ENCODE data around the gene LRRC74B.
"Not testable (repeated sequence)": the region's sequence is repeated elsewhere in the genome, so short reads cannot be mapped to it uniquely, and the experiment has no call there.

GRCh38 chr22:21061660-21062321, 16.0 kb downstream of the LRRC74B start:
- TF ChIP-seq CTCF, POLR2A (IDR thresholded peaks at IDR 0.05): not testable (repeated sequence)
